Measurements from ENCODE around the gene PLXNA1. TPM values are rescaled to one million over a fixed set of nuclear protein-coding genes. Genes with fewer than 3 reads are reported as not detected.
A peak's percentile ranks its signal among the peaks of the same experiment; 100 is the strongest.

Gene PLXNA1
- total RNA-seq, 1 donor, result 107 TPM

DNA sequence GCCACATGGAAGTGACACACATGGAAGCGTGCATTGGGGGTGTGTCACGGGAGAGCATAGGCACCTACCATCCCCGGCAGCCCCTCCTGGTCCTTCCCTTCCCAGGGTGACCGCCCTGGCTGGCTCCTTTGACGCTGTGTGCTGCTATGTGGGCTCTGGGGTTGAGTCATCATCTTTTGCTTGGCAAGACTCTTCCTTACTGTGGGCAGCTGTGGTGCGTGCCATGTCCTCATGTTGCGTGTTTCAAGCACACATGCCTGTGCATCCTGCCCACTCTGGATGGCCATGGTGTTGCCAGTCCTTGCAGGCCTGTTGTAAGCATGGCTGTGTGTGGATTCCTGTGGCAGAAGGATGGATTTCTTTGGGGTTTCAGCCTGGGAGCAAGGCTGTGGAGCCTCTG, 14.0 kb downstream of the PLXNA1 start:
- DNase-seq (ENCODE audit: insufficient read length, low spot score, missing footprints), result peak; percentile 99
- Histone ChIP-seq H3K36me3 (ENCODE audit: insufficient read depth, low read length) (peaks cover 4% of the 10 kb centered on the region), H3K4me1 (ENCODE audit: insufficient read depth, low read length) (peaks cover 35% of the 10 kb centered on the region), H2AFZ (ENCODE audit: low read length) (no peak overlapping the region), H3K27ac (ENCODE audit: low read depth, low read length) (peak overlapping the region; percentile 64), H3K9me3 (ENCODE audit: low read depth, low read length) (no peaks in the 10 kb centered on the region), H3K27me3 (ENCODE audit: insufficient read depth, low read length) (no peaks in the 10 kb centered on the region), H3K4me2 (ENCODE audit: insufficient read depth, low read length) (no peak overlapping the region), H3K79me2 (ENCODE audit: insufficient read depth, low read length) (peaks cover 98% of the 10 kb centered on the region), H4K20me1 (ENCODE audit: insufficient read depth, low read length) (peaks cover 60% of the 10 kb centered on the region), H3K4me3 (ENCODE audit: insufficient read depth, low read length) (no peak overlapping the region)
- TF ChIP-seq, protein P1, sequence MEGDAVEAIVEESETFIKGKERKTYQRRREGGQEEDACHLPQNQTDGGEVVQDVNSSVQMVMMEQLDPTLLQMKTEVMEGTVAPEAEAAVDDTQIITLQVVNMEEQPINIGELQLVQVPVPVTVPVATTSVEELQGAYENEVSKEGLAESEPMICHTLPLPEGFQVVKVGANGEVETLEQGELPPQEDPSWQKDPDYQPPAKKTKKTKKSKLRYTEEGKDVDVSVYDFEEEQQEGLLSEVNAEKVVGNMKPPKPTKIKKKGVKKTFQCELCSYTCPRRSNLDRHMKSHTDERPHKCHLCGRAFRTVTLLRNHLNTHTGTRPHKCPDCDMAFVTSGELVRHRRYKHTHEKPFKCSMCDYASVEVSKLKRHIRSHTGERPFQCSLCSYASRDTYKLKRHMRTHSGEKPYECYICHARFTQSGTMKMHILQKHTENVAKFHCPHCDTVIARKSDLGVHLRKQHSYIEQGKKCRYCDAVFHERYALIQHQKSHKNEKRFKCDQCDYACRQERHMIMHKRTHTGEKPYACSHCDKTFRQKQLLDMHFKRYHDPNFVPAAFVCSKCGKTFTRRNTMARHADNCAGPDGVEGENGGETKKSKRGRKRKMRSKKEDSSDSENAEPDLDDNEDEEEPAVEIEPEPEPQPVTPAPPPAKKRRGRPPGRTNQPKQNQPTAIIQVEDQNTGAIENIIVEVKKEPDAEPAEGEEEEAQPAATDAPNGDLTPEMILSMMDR (IDR thresholded peaks at IDR 0.05; ENCODE audit: extremely low read depth, low read depth, low read length), result no peak

DNA sequence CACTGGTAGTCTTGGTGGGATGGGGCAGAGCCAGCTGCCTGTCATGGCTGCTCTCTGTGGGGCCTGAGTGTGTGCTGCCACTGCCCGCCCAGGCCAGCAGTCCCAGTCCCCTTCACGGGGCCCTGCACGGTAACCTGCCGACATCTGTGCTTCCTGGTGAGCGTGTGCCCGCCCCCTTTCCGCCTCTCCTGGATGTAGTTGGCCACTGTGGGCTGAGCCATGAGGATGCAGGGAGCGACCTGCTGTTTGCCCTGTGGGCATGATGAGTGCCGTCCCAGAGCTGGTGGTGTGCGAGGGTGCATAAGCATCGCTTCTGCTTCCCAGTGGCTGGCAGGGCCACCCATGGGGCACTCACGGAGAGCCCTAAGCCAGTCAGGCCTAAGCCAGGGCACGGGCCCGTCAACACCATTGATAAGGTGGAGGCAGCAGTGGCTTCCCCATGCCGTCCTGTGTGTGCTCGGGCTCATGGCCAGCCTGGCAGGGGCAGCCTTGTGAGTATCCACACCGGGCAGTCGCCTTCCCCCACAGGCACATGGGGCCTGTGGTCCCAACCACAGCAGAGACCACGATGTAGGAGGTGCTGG, 14.6 kb downstream of the PLXNA1 start:
- H3K4me2 ChIP-seq (ENCODE audit: insufficient read depth, low read length), result no peak overlapping the region
- TF ChIP-seq, protein P1 (IDR thresholded peaks at IDR 0.05; ENCODE audit: extremely low read depth, low read depth, low read length), result no peak
- peaks cover 53% of the 10 kb centered on the region for H4K20me1 ChIP-seq (ENCODE audit: insufficient read depth, low read length)
- peak overlapping the region; percentile 63 for H3K27ac ChIP-seq (ENCODE audit: low read depth, low read length)
- peaks cover 41% of the 10 kb centered on the region for H3K4me1 ChIP-seq (ENCODE audit: insufficient read depth, low read length)
- DNase-seq (ENCODE audit: insufficient read length, low spot score, missing footprints), result no peak
- H3K79me2 ChIP-seq (ENCODE audit: insufficient read depth, low read length), result peaks cover 97% of the 10 kb centered on the region
- no peak overlapping the region for H2AFZ ChIP-seq (ENCODE audit: low read length)
- H3K4me3 ChIP-seq (ENCODE audit: insufficient read depth, low read length), result no peak overlapping the region
- H3K27me3 ChIP-seq (ENCODE audit: insufficient read depth, low read length), result no peaks in the 10 kb centered on the region
- no peaks in the 10 kb centered on the region for H3K9me3 ChIP-seq (ENCODE audit: low read depth, low read length)
- H3K36me3 ChIP-seq (ENCODE audit: insufficient read depth, low read length), result peaks cover 4% of the 10 kb centered on the region

DNA sequence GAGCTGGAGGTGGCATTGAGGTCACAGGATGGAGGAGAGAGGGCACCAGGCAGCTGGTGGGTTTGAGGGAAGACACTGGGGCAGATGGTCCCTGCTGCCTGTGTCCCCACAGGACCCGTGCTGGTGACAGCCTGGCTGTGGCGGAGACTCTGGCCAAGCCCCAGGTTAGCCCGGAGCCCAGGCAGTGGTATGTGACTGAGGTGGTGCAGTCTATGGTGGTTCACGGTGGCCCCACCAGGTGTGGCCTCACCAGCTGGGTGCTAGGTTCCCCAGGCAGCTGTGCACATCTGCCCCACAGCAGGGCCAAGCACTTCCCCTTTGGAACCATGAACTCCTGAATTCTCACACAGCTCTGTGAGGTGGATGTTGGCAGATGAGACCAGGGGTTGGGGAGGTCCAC, 15.4 kb downstream of the PLXNA1 start:
- TF ChIP-seq, protein P1 (IDR thresholded peaks at IDR 0.05; ENCODE audit: extremely low read depth, low read depth, low read length), result no peak
- Histone ChIP-seq H3K4me1 (ENCODE audit: insufficient read depth, low read length) (peaks cover 44% of the 10 kb centered on the region), H3K27ac (ENCODE audit: low read depth, low read length) (peak overlapping the region; percentile 63), H3K79me2 (ENCODE audit: insufficient read depth, low read length) (peaks cover 96% of the 10 kb centered on the region), H3K9me3 (ENCODE audit: low read depth, low read length) (no peaks in the 10 kb centered on the region), H3K27me3 (ENCODE audit: insufficient read depth, low read length) (no peaks in the 10 kb centered on the region), H3K36me3 (ENCODE audit: insufficient read depth, low read length) (peaks cover 5% of the 10 kb centered on the region), H3K4me3 (ENCODE audit: insufficient read depth, low read length) (no peak overlapping the region), H2AFZ (ENCODE audit: low read length) (no peak overlapping the region), H4K20me1 (ENCODE audit: insufficient read depth, low read length) (peaks cover 45% of the 10 kb centered on the region), H3K4me2 (ENCODE audit: insufficient read depth, low read length) (no peak overlapping the region)
- DNase-seq (ENCODE audit: insufficient read length, low spot score, missing footprints), result no peak

DNA sequence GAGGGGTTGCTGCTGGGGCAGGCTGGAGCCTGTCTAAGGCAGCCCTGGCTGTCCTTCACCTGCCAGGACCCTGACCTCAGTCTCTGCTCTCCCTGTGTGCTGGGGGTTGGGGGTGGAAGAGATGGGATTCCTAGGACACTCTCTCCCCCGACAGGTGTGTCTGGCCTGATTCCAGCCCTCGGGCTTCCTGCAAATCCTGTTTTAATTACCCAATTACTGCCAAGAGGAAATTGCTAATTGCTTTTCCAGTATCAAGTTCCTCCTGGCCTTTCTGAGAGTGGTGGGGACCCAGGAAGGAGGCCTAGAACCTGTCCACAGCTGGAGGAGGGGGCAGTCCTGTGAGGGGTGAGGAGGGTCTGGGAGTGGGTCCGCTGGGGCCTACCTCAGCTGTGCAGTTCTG, 15.8 kb downstream of the PLXNA1 start:
- H3K36me3 ChIP-seq (ENCODE audit: insufficient read depth, low read length), result peaks cover 7% of the 10 kb centered on the region
- no peak overlapping the region for H2AFZ ChIP-seq (ENCODE audit: low read length)
- no peak overlapping the region for H3K4me2 ChIP-seq (ENCODE audit: insufficient read depth, low read length)
- H3K27me3 ChIP-seq (ENCODE audit: insufficient read depth, low read length), result no peaks in the 10 kb centered on the region
- TF ChIP-seq, protein P1 (IDR thresholded peaks at IDR 0.05; ENCODE audit: extremely low read depth, low read depth, low read length), result no peak
- peak overlapping the region; percentile 63 for H3K27ac ChIP-seq (ENCODE audit: low read depth, low read length)
- peaks cover 44% of the 10 kb centered on the region for H3K4me1 ChIP-seq (ENCODE audit: insufficient read depth, low read length)
- DNase-seq (ENCODE audit: insufficient read length, low spot score, missing footprints), result no peak
- H3K79me2 ChIP-seq (ENCODE audit: insufficient read depth, low read length), result peaks cover 96% of the 10 kb centered on the region
- peaks cover 41% of the 10 kb centered on the region for H4K20me1 ChIP-seq (ENCODE audit: insufficient read depth, low read length)
- no peaks in the 10 kb centered on the region for H3K9me3 ChIP-seq (ENCODE audit: low read depth, low read length)
- H3K4me3 ChIP-seq (ENCODE audit: insufficient read depth, low read length), result no peak overlapping the region
